A549 (cell line): Measurements from ENCODE around the gene REPS1. TPM values are rescaled to one million over a fixed set of nuclear protein-coding genes. Genes with fewer than 3 reads are reported as not detected.

Experiments used
- ATAC-seq, 2 experiments: fragments of 200-7000 bp in 1 of 2; fragments of >200 bp in 1 of 2; cut with Nextera tagmentation in 1 of 2; cut with Tn5 transposase in 1 of 2; 3 replicates each; pipeline versions ENCODE4 v1.8.0 to v1.9.1; 2018 to 2020; ENCODE audit warnings: mild to moderate bottlenecking in 1 of 2, moderate library complexity in 1 of 2
- CTCF ChIA-PET: fragments of 300-600 bp; sonication (Branson Sonifier 250); formaldehyde crosslinking; extraction: SDS; loops from one replicate; lab custom pipeline; 2021; ENCODE audit warnings: antibody characterized with exemption, inconsistent platforms; lab: Yijun Ruan, JAX
- POLR2A ChIA-PET: fragments of 350-600 bp; formaldehyde crosslinking; extraction: SDS; loops from one replicate; lab custom pipeline; 2021; ENCODE audit warnings: antibody characterized with exemption, inconsistent platforms; lab: Yijun Ruan, JAX
- DNase-seq, 2 experiments: peaks; one replicate each; pipeline versions ENCODE4 v3.0.0 to v3.0.0-alpha.2; 2011 to 2016; ENCODE audit warnings: low read depth in 1 of 2, low spot score in 1 of 2
- FAIRE-seq: peaks from 2 replicates; lab custom pipeline; 2011; peaks lifted over from hg19 to GRCh38; lab: Jason Lieb, UNC
- H3K27ac ChIP-seq, 2 experiments: fragments of >200 bp; sonication (Bioruptor Twin); formaldehyde crosslinking; 3 replicates each; pipeline ENCODE4 v1.5.1; 2016 to 2017
- H3K4me1 ChIP-seq: fragments of >200 bp; sonication (Bioruptor Twin); formaldehyde crosslinking; 3 replicates; pipeline ENCODE4 v1.6.1; 2016
- H3K4me2 ChIP-seq: fragments of >200 bp; sonication (Bioruptor Twin); formaldehyde crosslinking; 3 replicates; pipeline ENCODE4 v1.6.1; 2016
- H3K4me3 ChIP-seq: fragments of >200 bp; sonication (Bioruptor Twin); formaldehyde crosslinking; 3 replicates; pipeline ENCODE4 v1.5.1; 2016
- H3K9me3 ChIP-seq: fragments of >200 bp; sonication (Bioruptor Twin); formaldehyde crosslinking; 3 replicates; pipeline ENCODE4 v1.6.1; 2016
- BCL3 ChIP-seq: fragments of >200 bp; sonication (Bioruptor Twin); formaldehyde crosslinking; IDR thresholded peaks from 3 replicates; pipeline ENCODE4 v1.6.1; 2016
- CBX2 ChIP-seq: fragments of 200-600 bp; sonication (generic); IDR thresholded peaks from 2 replicates; pipeline ENCODE4 v1.6.1; 2016; ENCODE audit warnings: low read depth, mild to moderate bottlenecking, borderline replicate concordance
- CBX8 ChIP-seq: fragments of 200-600 bp; sonication (generic); IDR thresholded peaks from 2 replicates; pipeline ENCODE4 v1.6.1; 2016
- CHD2 ChIP-seq: fragments of 150-350 bp; IDR thresholded peaks from 2 replicates; pipeline ENCODE4 v1.6.1; 2014; ENCODE audit warnings: low read length; ENCODE audit not compliant: partially characterized antibody
- EHF ChIP-seq: fragments of 250-450 bp; sonication (Bioruptor Pico); IDR thresholded peaks from 2 replicates; pipeline ENCODE4 v1.5.0; 2020; ENCODE audit warnings: mild to moderate bottlenecking
- EHMT2 ChIP-seq: fragments of 200-600 bp; sonication (generic); IDR thresholded peaks from 2 replicates; pipeline ENCODE4 v1.6.1; 2016; ENCODE audit warnings: antibody characterized with exemption, low read depth, mild to moderate bottlenecking, moderate library complexity
- ELK1 ChIP-seq: fragments of 150-350 bp; IDR thresholded peaks from 2 replicates; pipeline ENCODE4 v1.6.1; 2014; ENCODE audit warnings: low read depth, mild to moderate bottlenecking, low read length
- EP300 ChIP-seq, 2 experiments: fragments of >200 bp; sonication (Bioruptor Twin); formaldehyde crosslinking; IDR thresholded peaks; 2 replicates in 1 of 2; 3 replicates in 1 of 2; pipeline ENCODE4 v1.6.1; 2016 to 2017
- ESRRA ChIP-seq: fragments of 150-350 bp; IDR thresholded peaks from 2 replicates; pipeline ENCODE4 v1.6.1; 2014; ENCODE audit warnings: mild to moderate bottlenecking, low read length, borderline replicate concordance
- FOSL2 ChIP-seq, 2 experiments: fragments of 450-650 bp in 1 of 2; fragments of >200 bp in 1 of 2; sonication (Bioruptor Twin) in 1 of 2; formaldehyde crosslinking; IDR thresholded peaks; 2 replicates each; pipeline versions ENCODE4 v1.5.0 to v1.6.1; 2016 to 2020; ENCODE audit warnings: mild to moderate bottlenecking in 1 of 2, moderate library complexity in 1 of 2
- HOXA7 ChIP-seq: fragments of 250-450 bp; sonication (Bioruptor Pico); IDR thresholded peaks from 2 replicates; pipeline ENCODE4 v1.5.0; 2020; ENCODE audit warnings: mild to moderate bottlenecking, moderate library complexity
- HOXB5 ChIP-seq: fragments of 250-450 bp; sonication (Bioruptor Pico); IDR thresholded peaks from 2 replicates; pipeline ENCODE4 v1.5.0; 2020; ENCODE audit warnings: mild to moderate bottlenecking, moderate library complexity
- JUN ChIP-seq, 2 experiments: fragments of >200 bp; sonication (Bioruptor Twin); formaldehyde crosslinking; IDR thresholded peaks; 2 replicates in 1 of 2; 3 replicates in 1 of 2; pipeline ENCODE4 v1.6.1; 2016 to 2017
- KDM5A ChIP-seq: fragments of 200-600 bp; sonication (generic); IDR thresholded peaks from 2 replicates; pipeline ENCODE4 v1.6.1; 2016; ENCODE audit warnings: antibody characterized with exemption, mild to moderate bottlenecking
- MAFK ChIP-seq: fragments of 450-650 bp; IDR thresholded peaks from 2 replicates; pipeline ENCODE4 v1.6.1; 2014; ENCODE audit not compliant: partially characterized antibody
- MAX ChIP-seq: IDR thresholded peaks from 2 replicates; pipeline ENCODE4 v1.6.1; 2012
- MYC ChIP-seq: IDR thresholded peaks from 2 replicates; pipeline ENCODE4 v1.6.1; 2012; ENCODE audit warnings: mild to moderate bottlenecking, inconsistent platforms, low read length, improper control_type of control experiment, borderline replicate concordance
- NFE2L2 ChIP-seq: fragments of 150-350 bp; conservative IDR thresholded peaks from 2 replicates; pipeline ENCODE4 v1.6.1; 2014; ENCODE audit warnings: low read length
- NPAS2 ChIP-seq: fragments of 250-450 bp; sonication (Bioruptor Pico); IDR thresholded peaks from 2 replicates; pipeline ENCODE4 v1.8.0; 2022; ENCODE audit warnings: mild to moderate bottlenecking, moderate library complexity, borderline replicate concordance
- NR3C1 ChIP-seq: fragments of >200 bp; sonication (Bioruptor Twin); formaldehyde crosslinking; IDR thresholded peaks from 3 replicates; pipeline ENCODE4 v1.6.1; 2017
- PHF8 ChIP-seq: fragments of 200-600 bp; sonication (generic); IDR thresholded peaks from 2 replicates; pipeline ENCODE4 v1.6.1; 2016; ENCODE audit warnings: low read depth, mild to moderate bottlenecking, antibody characterized with exemption, moderate library complexity, borderline replicate concordance
- POLR2AphosphoS2 ChIP-seq: conservative IDR thresholded peaks from 2 replicates; pipeline ENCODE4 v1.6.1; 2012; ENCODE audit warnings: low read length, improper control_type of control experiment, inconsistent platforms
- RARB ChIP-seq: fragments of 250-450 bp; sonication (Bioruptor Pico); IDR thresholded peaks from 2 replicates; pipeline ENCODE4 v1.8.0; 2021; ENCODE audit warnings: mild to moderate bottlenecking, moderate library complexity
- RCOR1 ChIP-seq: fragments of 150-350 bp; IDR thresholded peaks from 2 replicates; pipeline ENCODE4 v1.6.1; 2014; ENCODE audit warnings: antibody characterized with exemption, low read length, low read depth
- TFCP2L1 ChIP-seq: fragments of 250-450 bp; sonication (Bioruptor Pico); IDR thresholded peaks from 2 replicates; pipeline ENCODE4 v1.5.0; 2021; ENCODE audit warnings: mild to moderate bottlenecking
- ZFP36 ChIP-seq: fragments of 450-650 bp; IDR thresholded peaks from 2 replicates; pipeline ENCODE4 v1.6.1; 2014; ENCODE audit warnings: borderline replicate concordance; ENCODE audit not compliant: partially characterized antibody
- ZNF302 ChIP-seq: fragments of 250-450 bp; sonication (Bioruptor Pico); IDR thresholded peaks from 2 replicates; pipeline ENCODE4 v1.9.0; 2021; ENCODE audit warnings: inconsistent platforms, mild to moderate bottlenecking, moderate library complexity
- ZSCAN20 ChIP-seq: fragments of 250-450 bp; sonication (Bioruptor Pico); IDR thresholded peaks from 2 replicates; pipeline ENCODE4 v1.8.0; 2022; ENCODE audit warnings: mild to moderate bottlenecking, moderate library complexity
- whole genome bisulfite sequencing: methylation state at CpG from one replicate; pipeline ENCODE4 v1.1.6; 2017; ENCODE audit errors: missing lambda C conversion rate; 5-methylcytosine and 5-hydroxymethylcytosine counted together
- polyA plus RNA-seq, 4 experiments: library from polyadenylated mRNA; depleted of rRNA in 3 of 4; stranded (reverse); fragments of >200 nt; fragmentation: RNase III in 1 of 4; extraction: RNeasy Plus Mini Kit Qiagen cat#74134 plus additional on column Dnase treatment in 1 of 4; gene quantifications; 2 replicates in 3 of 4; 3 replicates in 1 of 4; pipeline ENCODE4 v1.2.3, GENCODE V29; 2011 to 2017
- TF ChIP-seq, protein P1 (sequence below): fragments of 250-450 bp; sonication (Bioruptor Pico); IDR thresholded peaks from 2 replicates; pipeline ENCODE4 v1.5.0; 2020; ENCODE audit warnings: low read depth, mild to moderate bottlenecking, moderate library complexity

REPS1 gene
- polyA plus RNA-seq, 2 of the 4 experiments (the other 2 are of a cell fraction) = 16.3 to 36.4 TPM

GRCh38 chr6:139013185-139013800 lies 25.2 kb upstream of the REPS1 start:
- no peak overlapping the region for H3K4me3 ChIP-seq
- H3K9me3 ChIP-seq = no peaks in the 10 kb centered on the region
- ATAC-seq (no peak), FAIRE-seq (no peak), DNase-seq (no peak)
- TF ChIP-seq MYC (no peak), POLR2AphosphoS2 (no peak), BCL3 (no peak), ZNF302 (CRISPR knock-in tag) (no peak), CBX2 (no peak), EHMT2 (no peak), ESRRA (no peak), TFCP2L1 (CRISPR knock-in tag) (no peak), RCOR1 (no peak), JUN (IDR thresholded peaks at IDR 0.05) (no peak), RARB (CRISPR knock-in tag) (no peak), ZSCAN20 (CRISPR knock-in tag) (no peak), EP300 (IDR thresholded peaks at IDR 0.05) (no peak), MAFK (no peak), ZFP36 (no peak)
- TF ChIP-seq, protein P1, sequence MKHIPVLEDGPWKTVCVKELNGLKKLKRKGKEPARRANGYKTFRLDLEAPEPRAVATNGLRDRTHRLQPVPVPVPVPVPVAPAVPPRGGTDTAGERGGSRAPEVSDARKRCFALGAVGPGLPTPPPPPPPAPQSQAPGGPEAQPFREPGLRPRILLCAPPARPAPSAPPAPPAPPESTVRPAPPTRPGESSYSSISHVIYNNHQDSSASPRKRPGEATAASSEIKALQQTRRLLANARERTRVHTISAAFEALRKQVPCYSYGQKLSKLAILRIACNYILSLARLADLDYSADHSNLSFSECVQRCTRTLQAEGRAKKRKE (CRISPR knock-in tag) = no peak
- POLR2A ChIA-PET = no interaction called here
- H3K4me1 ChIP-seq = no peaks in the 10 kb centered on the region
- no peak overlapping the region for H3K4me2 ChIP-seq
- CTCF ChIA-PET = no interaction called here
- WGBS = 81% methylated on average over 4 of the region's 4 CpGs
- no peak overlapping the region for H3K27ac ChIP-seq

GRCh38 chr6:139011980-139012379 lies 23.9 kb upstream of the REPS1 start:
- no peak overlapping the region for H3K4me3 ChIP-seq
- DNase-seq = no peak
- FAIRE-seq = no peak

More at GRCh38 chr6:139011980-139012379, 23.9 kb upstream of the REPS1 start:
- POLR2A ChIA-PET = no interaction called here
- no peak for TF ChIP-seq PHF8
- TF ChIP-seq FOSL2 (IDR thresholded peaks at IDR 0.05) = no peak
- no peak for TF ChIP-seq FOSL2 (CRISPR knock-in tag; IDR thresholded peaks at IDR 0.05)
- no peak for TF ChIP-seq CHD2
- TF ChIP-seq MAX = no peak
- no peak for TF ChIP-seq RCOR1
- TF ChIP-seq, protein P1 (CRISPR knock-in tag) = no peak
- TF ChIP-seq ZSCAN20 (CRISPR knock-in tag) = no peak
- TF ChIP-seq BCL3 = no peak
- TF ChIP-seq NR3C1 = no peak
- no peak for TF ChIP-seq ELK1
- no peak for TF ChIP-seq EHF (CRISPR knock-in tag)
- no peak for TF ChIP-seq CBX8
- no peak for TF ChIP-seq HOXB5 (CRISPR knock-in tag)
- TF ChIP-seq KDM5A = no peak
- no peak for TF ChIP-seq NFE2L2
- no peak for TF ChIP-seq ESRRA
- TF ChIP-seq NPAS2 (CRISPR knock-in tag) = no peak
- no peak for TF ChIP-seq HOXA7 (CRISPR knock-in tag)
- TF ChIP-seq, all 56 proteins: peak for 0
- CTCF ChIA-PET = interaction anchor here (1.1 kb wide), 1 partner anchor 23 kb away, joined by 3 read pairs; no protein-coding TSS in a partner anchor
- no peak for ATAC-seq
- H3K9me3 ChIP-seq = no peaks in the 10 kb centered on the region
- H3K4me1 ChIP-seq = no peaks in the 10 kb centered on the region
- no peak overlapping the region for H3K27ac ChIP-seq
- WGBS = 31% methylated on average over 3 of the region's 3 CpGs
- no peak overlapping the region for H3K4me2 ChIP-seq
